ACHN (cell line): ENCODE measurements around the gene POC5.

Experiments used
- DNase-seq: peaks from one replicate; pipeline ENCODE4 v3.0.0-alpha.2; 2015
- in situ Hi-C: cut with HindIII; loops from 2 replicates; pipeline ENCODE4 v1.10.0; 2017; ENCODE audit warnings: low sequenced_read_pairs, low pct_ligation_motif_present, low pct_unique_long_range_greater_than_20kb

The POC5 gene

DNA sequence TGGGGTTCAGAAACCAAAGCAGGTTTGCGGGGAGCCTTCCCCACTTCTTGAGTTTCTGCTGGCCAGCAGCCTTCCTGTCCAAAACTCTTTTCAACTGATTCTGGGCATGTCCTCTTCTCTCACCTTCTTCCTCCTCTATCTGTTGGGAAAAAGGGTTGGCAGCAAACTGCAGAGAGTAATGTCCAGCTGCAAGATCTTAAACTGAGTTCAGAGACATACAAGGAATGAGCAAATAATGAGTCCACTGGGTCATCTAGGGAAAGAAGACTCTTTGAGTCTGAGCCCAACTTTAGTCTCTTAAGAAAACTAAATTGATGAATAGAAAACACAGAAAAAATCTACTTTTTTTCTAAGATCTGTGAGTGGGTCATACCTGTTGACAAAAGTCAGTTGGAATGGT, 89.4 kb downstream of the POC5 start:
- no peak for DNase-seq
- in situ Hi-C loops, result no loop called here

DNA sequence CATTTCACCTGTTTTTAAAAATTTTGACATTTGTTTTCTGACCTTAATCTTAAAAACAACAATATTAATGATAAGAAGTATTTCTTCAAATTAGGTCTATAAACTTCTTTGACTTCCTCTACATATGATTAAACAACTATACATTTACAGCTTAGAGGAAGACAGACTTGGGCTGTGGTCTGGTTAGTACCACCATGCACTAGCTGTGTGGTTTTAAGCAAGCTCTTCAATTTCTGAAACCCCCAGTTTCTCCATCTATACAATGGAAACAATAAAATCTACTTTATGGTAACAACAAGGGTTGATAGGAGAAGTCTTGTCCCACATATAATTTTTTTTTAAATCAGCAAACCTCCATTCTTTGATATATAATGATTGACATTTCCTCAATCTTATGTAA, 90.3 kb downstream of the POC5 start:
- in situ Hi-C loops, result no loop called here
- no peak for DNase-seq
